HepG2 (cell line): Measurements from ENCODE around the gene C20orf204. TPM values are rescaled to one million over a fixed set of nuclear protein-coding genes. Genes with fewer than 3 reads are reported as not detected.

Experiments
- AGO1 ChIP-seq: fragments of 200-400 bp; formaldehyde crosslinking; IDR thresholded peaks from 2 replicates; pipeline ENCODE4 v1.6.1; 2017; ENCODE audit warnings: mild to moderate bottlenecking, low read depth, low read length, moderate library complexity; ENCODE audit not compliant: poor library complexity, severe bottlenecking
- GATAD1 ChIP-seq: IDR thresholded peaks from 2 replicates; pipeline ENCODE4 v1.6.1; 2016; ENCODE audit warnings: missing genetic modification reagents, missing compliant biosample characterization
- HMG20A ChIP-seq: IDR thresholded peaks from 2 replicates; pipeline ENCODE4 v1.6.1; 2016; ENCODE audit warnings: borderline replicate concordance
- IKZF1 ChIP-seq: fragments of 450-650 bp; IDR thresholded peaks from 2 replicates; pipeline ENCODE4 v1.7.1; 2016
- JARID2 ChIP-seq: sonication (generic); formaldehyde crosslinking; IDR thresholded peaks from 2 replicates; pipeline ENCODE4 v1.8.1; 2023; ENCODE audit warnings: missing genetic modification reagents, inconsistent platforms; ENCODE audit not compliant: insufficient replicate concordance
- MBD4 ChIP-seq: IDR thresholded peaks from 2 replicates; pipeline ENCODE4 v1.6.1; 2012; ENCODE audit warnings: low read length, inconsistent platforms, borderline replicate concordance
- NCOR1 ChIP-seq: fragments of 200-600 bp; sonication (generic); IDR thresholded peaks from 2 replicates; pipeline ENCODE4 v1.7.0; 2017; ENCODE audit warnings: antibody characterized with exemption, low read length, borderline replicate concordance
- U2AF1 ChIP-seq: fragments of 200-400 bp; formaldehyde crosslinking; optimal IDR thresholded peaks from 2 replicates; pipeline ENCODE3; 2017; ENCODE audit warnings: mild to moderate bottlenecking, low read depth, low read length
- ZFX ChIP-seq: sonication (generic); formaldehyde crosslinking; IDR thresholded peaks from 2 replicates; pipeline ENCODE4 v1.4.0; 2020; ENCODE audit warnings: mild to moderate bottlenecking, low read depth, missing genetic modification reagents, moderate library complexity
- ZNF121 ChIP-seq: sonication (generic); formaldehyde crosslinking; IDR thresholded peaks from 2 replicates; pipeline ENCODE4 v1.5.0; 2020; ENCODE audit warnings: mild to moderate bottlenecking, missing genetic modification reagents
- ZNF383 ChIP-seq: sonication (generic); formaldehyde crosslinking; IDR thresholded peaks from 2 replicates; pipeline ENCODE4 v1.4.0; 2020; ENCODE audit warnings: missing genetic modification reagents, mild to moderate bottlenecking, borderline replicate concordance
- ZNF709 ChIP-seq: sonication (generic); formaldehyde crosslinking; IDR thresholded peaks from 2 replicates; pipeline ENCODE4 v1.5.0; 2020; ENCODE audit warnings: mild to moderate bottlenecking, missing genetic modification reagents
- ZNF768 ChIP-seq: sonication (generic); formaldehyde crosslinking; IDR thresholded peaks from 2 replicates; pipeline ENCODE4 v1.4.0; 2020; ENCODE audit warnings: missing genetic modification reagents
- ZSCAN22 ChIP-seq: sonication (generic); formaldehyde crosslinking; IDR thresholded peaks from 2 replicates; pipeline ENCODE4 v1.4.0; 2020; ENCODE audit warnings: mild to moderate bottlenecking, missing genetic modification reagents
- polyA plus RNA-seq, 8 experiments: library from polyadenylated mRNA; depleted of rRNA in 3 of 8; stranded (reverse) in 7 of 8; unstranded in 1 of 8; fragments of >200 nt; fragmentation: Illumina TruSeq in 4 of 8; extraction: Trizol in 4 of 8; gene quantifications; 2 replicates each; pipeline versions ENCODE4 v1.2.1 to v1.2.3, GENCODE V29; 2011 to 2016; ENCODE audit warnings: low read depth in 4 of 8, missing spikeins in 1 of 8, mixed read lengths in 1 of 8; ENCODE audit not compliant: insufficient read depth in 1 of 8
- total RNA-seq, 5 experiments: library from RNA; depleted of rRNA; stranded (reverse); fragments of >200 nt; fragmentation: Illumina TruSeq; extraction: Trizol; gene quantifications; 2 replicates each; pipeline ENCODE4 v1.2.3, GENCODE V29; 2016; ENCODE audit warnings: low read depth in 1 of 5
- TF ChIP-seq, protein P1 (sequence below): sonication (generic); formaldehyde crosslinking; IDR thresholded peaks from 2 replicates; pipeline ENCODE4 v1.4.0; 2020; ENCODE audit warnings: missing genetic modification reagents
- TF ChIP-seq, protein P2 (sequence below): sonication (generic); formaldehyde crosslinking; IDR thresholded peaks from 2 replicates; pipeline ENCODE4 v1.4.0; 2020; ENCODE audit warnings: missing genetic modification reagents; ENCODE audit errors: not compliant biosample characterization
- TF ChIP-seq, protein P3 (sequence below), 2 experiments: IDR thresholded peaks; 2 replicates each; pipeline ENCODE4 v1.6.1; 2011 to 2012; ENCODE audit warnings: low read length in 2 of 2, borderline replicate concordance in 1 of 2, low read depth in 1 of 2, mild to moderate bottlenecking in 1 of 2, moderate library complexity in 1 of 2
- TF ChIP-seq, protein P4 (sequence below): sonication (generic); formaldehyde crosslinking; IDR thresholded peaks from 2 replicates; pipeline ENCODE4 v1.8.0; 2022; ENCODE audit warnings: missing genetic modification reagents, mild to moderate bottlenecking, moderate library complexity, borderline replicate concordance
- TF ChIP-seq, protein P5 (sequence below): sonication (generic); formaldehyde crosslinking; IDR thresholded peaks from 2 replicates; pipeline ENCODE4 v1.5.1; 2020; ENCODE audit warnings: missing genetic modification reagents, mild to moderate bottlenecking, borderline replicate concordance
- TF ChIP-seq, protein P6 (sequence below): sonication (generic); formaldehyde crosslinking; IDR thresholded peaks from 2 replicates; pipeline ENCODE4 v1.8.0; 2022; ENCODE audit warnings: mild to moderate bottlenecking, missing genetic modification reagents, moderate library complexity

Gene C20orf204
- total and polyA plus RNA-seq, 2 of the 13 experiments (the other 11 are each of a cell fraction or from before 2014, with no cell fraction given): 22.1 to 80.0 TPM

DNA sequence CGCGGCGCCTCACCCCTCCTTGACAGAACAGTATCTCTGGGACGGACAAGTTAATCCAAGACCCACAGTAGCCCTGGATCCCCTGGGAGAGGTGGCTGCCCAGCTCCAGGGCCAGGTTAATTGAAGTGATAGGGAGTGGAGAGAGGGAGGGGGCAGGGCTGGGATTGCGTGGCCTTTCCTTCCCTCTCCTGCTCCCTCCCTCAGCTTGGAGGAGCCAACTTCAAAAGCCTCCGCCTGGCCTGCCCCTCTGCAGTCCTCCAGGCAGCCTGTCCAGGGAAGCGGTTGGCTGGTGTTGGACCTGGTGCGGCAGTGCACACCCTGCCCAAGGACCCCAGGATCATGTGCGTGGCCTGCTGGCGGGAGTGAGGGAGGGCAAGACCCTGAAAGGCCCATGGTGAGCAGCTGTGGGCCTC is at the start of gene C20orf204 (continued):
- TF ChIP-seq, protein P1, sequence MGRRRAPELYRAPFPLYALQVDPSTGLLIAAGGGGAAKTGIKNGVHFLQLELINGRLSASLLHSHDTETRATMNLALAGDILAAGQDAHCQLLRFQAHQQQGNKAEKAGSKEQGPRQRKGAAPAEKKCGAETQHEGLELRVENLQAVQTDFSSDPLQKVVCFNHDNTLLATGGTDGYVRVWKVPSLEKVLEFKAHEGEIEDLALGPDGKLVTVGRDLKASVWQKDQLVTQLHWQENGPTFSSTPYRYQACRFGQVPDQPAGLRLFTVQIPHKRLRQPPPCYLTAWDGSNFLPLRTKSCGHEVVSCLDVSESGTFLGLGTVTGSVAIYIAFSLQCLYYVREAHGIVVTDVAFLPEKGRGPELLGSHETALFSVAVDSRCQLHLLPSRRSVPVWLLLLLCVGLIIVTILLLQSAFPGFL (CRISPR knock-in tag): no peak
- TF ChIP-seq JARID2 (CRISPR knock-in tag): peak; percentile 25
- TF ChIP-seq HMG20A: no peak; the same call in 1 of the 2 replicates
- no peak for TF ChIP-seq IKZF1
- peak; percentile 33 for TF ChIP-seq U2AF1
- peak; percentile 12 for TF ChIP-seq ZNF768 (CRISPR knock-in tag)
- TF ChIP-seq, protein P2, sequence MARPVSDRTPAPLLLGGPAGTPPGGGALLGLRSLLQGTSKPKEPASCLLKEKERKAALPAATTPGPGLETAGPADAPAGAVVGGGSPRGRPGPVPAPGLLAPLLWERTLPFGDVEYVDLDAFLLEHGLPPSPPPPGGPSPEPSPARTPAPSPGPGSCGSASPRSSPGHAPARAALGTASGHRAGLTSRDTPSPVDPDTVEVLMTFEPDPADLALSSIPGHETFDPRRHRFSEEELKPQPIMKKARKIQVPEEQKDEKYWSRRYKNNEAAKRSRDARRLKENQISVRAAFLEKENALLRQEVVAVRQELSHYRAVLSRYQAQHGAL: no peak
- TF ChIP-seq, protein P3, sequence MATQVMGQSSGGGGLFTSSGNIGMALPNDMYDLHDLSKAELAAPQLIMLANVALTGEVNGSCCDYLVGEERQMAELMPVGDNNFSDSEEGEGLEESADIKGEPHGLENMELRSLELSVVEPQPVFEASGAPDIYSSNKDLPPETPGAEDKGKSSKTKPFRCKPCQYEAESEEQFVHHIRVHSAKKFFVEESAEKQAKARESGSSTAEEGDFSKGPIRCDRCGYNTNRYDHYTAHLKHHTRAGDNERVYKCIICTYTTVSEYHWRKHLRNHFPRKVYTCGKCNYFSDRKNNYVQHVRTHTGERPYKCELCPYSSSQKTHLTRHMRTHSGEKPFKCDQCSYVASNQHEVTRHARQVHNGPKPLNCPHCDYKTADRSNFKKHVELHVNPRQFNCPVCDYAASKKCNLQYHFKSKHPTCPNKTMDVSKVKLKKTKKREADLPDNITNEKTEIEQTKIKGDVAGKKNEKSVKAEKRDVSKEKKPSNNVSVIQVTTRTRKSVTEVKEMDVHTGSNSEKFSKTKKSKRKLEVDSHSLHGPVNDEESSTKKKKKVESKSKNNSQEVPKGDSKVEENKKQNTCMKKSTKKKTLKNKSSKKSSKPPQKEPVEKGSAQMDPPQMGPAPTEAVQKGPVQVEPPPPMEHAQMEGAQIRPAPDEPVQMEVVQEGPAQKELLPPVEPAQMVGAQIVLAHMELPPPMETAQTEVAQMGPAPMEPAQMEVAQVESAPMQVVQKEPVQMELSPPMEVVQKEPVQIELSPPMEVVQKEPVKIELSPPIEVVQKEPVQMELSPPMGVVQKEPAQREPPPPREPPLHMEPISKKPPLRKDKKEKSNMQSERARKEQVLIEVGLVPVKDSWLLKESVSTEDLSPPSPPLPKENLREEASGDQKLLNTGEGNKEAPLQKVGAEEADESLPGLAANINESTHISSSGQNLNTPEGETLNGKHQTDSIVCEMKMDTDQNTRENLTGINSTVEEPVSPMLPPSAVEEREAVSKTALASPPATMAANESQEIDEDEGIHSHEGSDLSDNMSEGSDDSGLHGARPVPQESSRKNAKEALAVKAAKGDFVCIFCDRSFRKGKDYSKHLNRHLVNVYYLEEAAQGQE (IDR thresholded peaks at IDR 0.05; ENCODE audit: borderline replicate concordance in 1 of 2, low read depth in 1 of 2, low read length in 2 of 2): peak in 1 of 2 experiments; percentile 26; a peak in 1 of 4 replicates
- no peak for TF ChIP-seq MBD4
- peak; percentile 53; the same call in 1 of the 2 replicates for TF ChIP-seq ZNF121 (CRISPR knock-in tag)
- peak; percentile 96 for TF ChIP-seq ZFX (CRISPR knock-in tag)
- TF ChIP-seq, protein P4, sequence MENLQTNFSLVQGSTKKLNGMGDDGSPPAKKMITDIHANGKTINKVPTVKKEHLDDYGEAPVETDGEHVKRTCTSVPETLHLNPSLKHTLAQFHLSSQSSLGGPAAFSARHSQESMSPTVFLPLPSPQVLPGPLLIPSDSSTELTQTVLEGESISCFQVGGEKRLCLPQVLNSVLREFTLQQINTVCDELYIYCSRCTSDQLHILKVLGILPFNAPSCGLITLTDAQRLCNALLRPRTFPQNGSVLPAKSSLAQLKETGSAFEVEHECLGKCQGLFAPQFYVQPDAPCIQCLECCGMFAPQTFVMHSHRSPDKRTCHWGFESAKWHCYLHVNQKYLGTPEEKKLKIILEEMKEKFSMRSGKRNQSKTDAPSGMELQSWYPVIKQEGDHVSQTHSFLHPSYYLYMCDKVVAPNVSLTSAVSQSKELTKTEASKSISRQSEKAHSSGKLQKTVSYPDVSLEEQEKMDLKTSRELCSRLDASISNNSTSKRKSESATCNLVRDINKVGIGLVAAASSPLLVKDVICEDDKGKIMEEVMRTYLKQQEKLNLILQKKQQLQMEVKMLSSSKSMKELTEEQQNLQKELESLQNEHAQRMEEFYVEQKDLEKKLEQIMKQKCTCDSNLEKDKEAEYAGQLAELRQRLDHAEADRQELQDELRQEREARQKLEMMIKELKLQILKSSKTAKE (CRISPR knock-in tag): peak; percentile 78
- peak; percentile 86 for TF ChIP-seq ZSCAN22 (CRISPR knock-in tag)
- no peak for TF ChIP-seq ZNF383 (CRISPR knock-in tag)
- TF ChIP-seq ZNF709 (CRISPR knock-in tag): no peak
- peak; percentile 81 for TF ChIP-seq AGO1
- TF ChIP-seq, protein P5, sequence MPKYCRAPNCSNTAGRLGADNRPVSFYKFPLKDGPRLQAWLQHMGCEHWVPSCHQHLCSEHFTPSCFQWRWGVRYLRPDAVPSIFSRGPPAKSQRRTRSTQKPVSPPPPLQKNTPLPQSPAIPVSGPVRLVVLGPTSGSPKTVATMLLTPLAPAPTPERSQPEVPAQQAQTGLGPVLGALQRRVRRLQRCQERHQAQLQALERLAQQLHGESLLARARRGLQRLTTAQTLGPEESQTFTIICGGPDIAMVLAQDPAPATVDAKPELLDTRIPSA: no peak; the same call in 1 of the 2 replicates
- no peak; the same call in 1 of the 2 replicates for TF ChIP-seq NCOR1
- TF ChIP-seq, protein P6, sequence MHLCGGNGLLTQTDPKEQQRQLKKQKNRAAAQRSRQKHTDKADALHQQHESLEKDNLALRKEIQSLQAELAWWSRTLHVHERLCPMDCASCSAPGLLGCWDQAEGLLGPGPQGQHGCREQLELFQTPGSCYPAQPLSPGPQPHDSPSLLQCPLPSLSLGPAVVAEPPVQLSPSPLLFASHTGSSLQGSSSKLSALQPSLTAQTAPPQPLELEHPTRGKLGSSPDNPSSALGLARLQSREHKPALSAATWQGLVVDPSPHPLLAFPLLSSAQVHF (CRISPR knock-in tag): peak; percentile 79
- TF ChIP-seq GATAD1: peak; percentile 57
